ENCODE results near the gene ECEL1. TPM values are rescaled to one million over a fixed set of nuclear protein-coding genes. Genes with fewer than 3 reads are reported as not detected.
A peak's percentile ranks its signal among the peaks of the same experiment; 100 is the strongest.

ECEL1 gene
- total and polyA plus RNA-seq, 9 of the 15 experiments (the other 6 are each of a cell fraction or from before 2014, with no cell fraction given): 0.09 TPM; not detected in 8

- TF ChIP-seq THRA (IDR thresholded peaks at IDR 0.05) (no peak), GABPB2 (CRISPR knock-in tag; conservative IDR thresholded peaks at IDR 0.05) (no peak), PHTF2 (CRISPR knock-in tag; IDR thresholded peaks at IDR 0.05) (no peak), PHF8 (IDR thresholded peaks at IDR 0.05; ENCODE audit: borderline replicate concordance, low read length) (no peak)
- 6% methylated on average over 3 of the region's 4 CpGs for WGBS (ENCODE audit: insufficient coverage, low coverage, missing lambda C conversion rate)
- no peak for FAIRE-seq
- H4K20me1 ChIP-seq (replicated peaks; ENCODE audit: control insufficient read depth, insufficient read depth, low read length): no peaks in the 10 kb centered on the region
- BruUV-seq (replicated peaks): no TSS peak
- H2AFZ ChIP-seq (ENCODE audit: low read depth, low read length): no peak overlapping the region
- no peaks in the 10 kb centered on the region for H3K79me2 ChIP-seq (ENCODE audit: control insufficient read depth, insufficient read depth, low read length)
- H3K27me3 ChIP-seq (ENCODE audit: control insufficient read depth in 2 of 2, insufficient read depth in 2 of 2, low read length in 2 of 2): peaks cover 3 to 51% of the 10 kb centered on the region in 2 experiments; a peak in 2 of 5 replicates
- ATAC-seq: peak; percentile 34; the same call in 1 of the 3 replicates
- ChIA-PET POLR2A (interaction anchor here (0.7 kb wide), 1 partner anchor 14 kb away, joined by 3 read pairs; no protein-coding TSS in a partner anchor), CTCF (ENCODE audit: low intra/inter-chr PET ratio) (no interaction called here)
- H3K36me3 ChIP-seq (ENCODE audit: control insufficient read depth, insufficient read depth, low read length): no peaks in the 10 kb centered on the region
- no peak overlapping the region for H3K27ac ChIP-seq (ENCODE audit: extremely low read depth, low read depth, low read length)
- H3K4me1 ChIP-seq (replicated peaks in 1 of 2; ENCODE audit: control insufficient read depth in 2 of 2, insufficient read depth in 2 of 2, low read length in 2 of 2): peaks cover 0 to 13% of the 10 kb centered on the region in 2 experiments; a peak in 2 of 5 replicates
- H3K4me2 ChIP-seq (ENCODE audit: insufficient read depth, low read length): no peak overlapping the region
- H3K9me1 ChIP-seq (ENCODE audit: control insufficient read depth, insufficient read depth, low read length): no peaks in the 10 kb centered on the region
- H3K9me3 ChIP-seq (replicated peaks; ENCODE audit: control insufficient read depth, insufficient read depth, low read depth, low read length): no peaks in the 10 kb centered on the region
- H3K9ac ChIP-seq (ENCODE audit: insufficient read depth in 1 of 2, low read depth in 2 of 2, low read length in 2 of 2): no peak overlapping the region
- H3K4me3 ChIP-seq: no peak overlapping the region
- no peak for DNase-seq (ENCODE audit: extremely low read depth in 1 of 4, low spot score in 3 of 4)
- intact Hi-C loops (cut with micrococcal nuclease) (no loop called here), in situ Hi-C loops (cut with MboI) (no loop called here)
These were observed 19.1 kb upstream of the ECEL1 start for GRCh38 chr2:232506709-232507108.

GRCh38 chr2:232505856-232506255 lies 18.2 kb upstream of the ECEL1 start:
- Histone ChIP-seq H3K36me3 (ENCODE audit: control insufficient read depth, insufficient read depth, low read length) (no peaks in the 10 kb centered on the region), H3K9ac (ENCODE audit: insufficient read depth in 1 of 2, low read depth in 2 of 2, low read length in 2 of 2) (no peak overlapping the region), H3K79me2 (ENCODE audit: control insufficient read depth, insufficient read depth, low read length) (no peaks in the 10 kb centered on the region), H3K27ac (ENCODE audit: extremely low read depth, low read depth, low read length) (no peak overlapping the region), H3K27me3 (ENCODE audit: control insufficient read depth in 2 of 2, insufficient read depth in 2 of 2, low read length in 2 of 2) (peaks cover 3 to 46% of the 10 kb centered on the region in 2 experiments; a peak in 2 of 5 replicates), H3K4me2 (ENCODE audit: insufficient read depth, low read length) (no peak overlapping the region), H3K4me3 (no peak overlapping the region), H2AFZ (ENCODE audit: low read depth, low read length) (no peak overlapping the region), H3K9me3 (replicated peaks; ENCODE audit: control insufficient read depth, insufficient read depth, low read depth, low read length) (no peaks in the 10 kb centered on the region), H4K20me1 (replicated peaks; ENCODE audit: control insufficient read depth, insufficient read depth, low read length) (no peaks in the 10 kb centered on the region), H3K9me1 (ENCODE audit: control insufficient read depth, insufficient read depth, low read length) (no peaks in the 10 kb centered on the region), H3K4me1 (replicated peaks in 1 of 2; ENCODE audit: control insufficient read depth in 2 of 2, insufficient read depth in 2 of 2, low read length in 2 of 2) (peaks cover 0 to 13% of the 10 kb centered on the region in 2 experiments; a peak in 2 of 5 replicates)
- in situ Hi-C loops (cut with MboI) (no loop called here), intact Hi-C loops (cut with micrococcal nuclease) (no loop called here)
- ATAC-seq (no peak), DNase-seq (ENCODE audit: extremely low read depth in 1 of 4, low spot score in 3 of 4) (no peak), FAIRE-seq (no peak)
- no TSS peak for BruUV-seq (replicated peaks)
- CTCF ChIA-PET (ENCODE audit: low intra/inter-chr PET ratio): no interaction called here
- POLR2A ChIA-PET: no interaction called here
- WGBS (ENCODE audit: insufficient coverage, low coverage, missing lambda C conversion rate): 0% methylated on average over 3 of the region's 10 CpGs
- TF ChIP-seq ZFPM2 (CRISPR knock-in tag; IDR thresholded peaks at IDR 0.05) (no peak), FIP1L1 (IDR thresholded peaks at IDR 0.05; ENCODE audit: low read depth, low read length, poor library complexity, severe bottlenecking) (no peak), ZNF583 (CRISPR knock-in tag; IDR thresholded peaks at IDR 0.05) (no peak), HBP1 (CRISPR knock-in tag; IDR thresholded peaks at IDR 0.05) (no peak), CGGBP1 (CRISPR knock-in tag; IDR thresholded peaks at IDR 0.05) (no peak), SRSF1 (IDR thresholded peaks at IDR 0.05; ENCODE audit: low read depth, low read length) (no peak)
